ENCODE results near the gene RGS6.

GRCh38 chr14:72318648-72319047 lies 386.4 kb downstream of the RGS6 start:
- TF ChIP-seq POLR2AphosphoS5 (IDR thresholded peaks at IDR 0.05), result no peak
- no peak for TF ChIP-seq POLR2A (IDR thresholded peaks at IDR 0.05)
